Measurements from ENCODE around the gene KCNMA1. TPM values are rescaled to one million over a fixed set of nuclear protein-coding genes. Genes with fewer than 3 reads are reported as not detected.

KCNMA1 gene
- total and polyA plus RNA-seq, 9 of the 15 experiments (the other 6 are each of a cell fraction or from before 2014, with no cell fraction given) = 0.01 to 0.95 (median 0.15) TPM; not detected in 4

GRCh38 chr10:77004917-77005564 is 632.6 kb downstream of the KCNMA1 start:
- H3K9me3 ChIP-seq (replicated peaks; ENCODE audit: control insufficient read depth, insufficient read depth, low read depth, low read length) = no peaks in the 10 kb centered on the region
- peaks cover 3 to 5% of the 10 kb centered on the region in 2 experiments; a peak in 2 of 5 replicates for H3K27me3 ChIP-seq (ENCODE audit: control insufficient read depth in 2 of 2, insufficient read depth in 2 of 2, low read length in 2 of 2)
- no peak overlapping the region for H3K4me2 ChIP-seq (ENCODE audit: insufficient read depth, low read length)
- H2AFZ ChIP-seq (ENCODE audit: low read depth, low read length) = no peak overlapping the region
- peak; percentile 84 for ATAC-seq
- FAIRE-seq = peak; percentile 85
- intact Hi-C loops (cut with micrococcal nuclease) = no loop called here
- H4K20me1 ChIP-seq (replicated peaks; ENCODE audit: control insufficient read depth, insufficient read depth, low read length) = 0 out of 2 replicates have a peak, but pooled peaks cover 3% of the 10 kb centered on the region
- ChIA-PET CTCF (ENCODE audit: low intra/inter-chr PET ratio) (interaction anchor here (0.6 kb wide), 1 partner anchor 661 kb away, joined by 3 read pairs; no protein-coding TSS in a partner anchor), POLR2A (interaction anchor here (1.5 kb wide), 1 partner anchor 14 kb away, joined by 4 read pairs; no protein-coding TSS in a partner anchor)
- no TSS peak for BruUV-seq (replicated peaks)
- no peaks in the 10 kb centered on the region for H3K9me1 ChIP-seq (ENCODE audit: control insufficient read depth, insufficient read depth, low read length)
- H3K79me2 ChIP-seq (ENCODE audit: control insufficient read depth, insufficient read depth, low read length) = no peaks in the 10 kb centered on the region
- H3K9ac ChIP-seq (ENCODE audit: insufficient read depth in 1 of 2, low read depth in 2 of 2, low read length in 2 of 2) = no peak overlapping the region
- no peak overlapping the region for H3K4me3 ChIP-seq
- WGBS (ENCODE audit: insufficient coverage, low coverage, missing lambda C conversion rate) = 7% methylated on average over 3 of the region's 3 CpGs
- peak; percentile 50 to 58 (median 54) for DNase-seq (ENCODE audit: extremely low read depth in 1 of 4, low spot score in 3 of 4)
- in situ Hi-C loops (cut with MboI) = no loop called here
- no peaks in the 10 kb centered on the region for H3K4me1 ChIP-seq (replicated peaks in 1 of 2; ENCODE audit: control insufficient read depth in 2 of 2, insufficient read depth in 2 of 2, low read length in 2 of 2)
- no peaks in the 10 kb centered on the region for H3K36me3 ChIP-seq (ENCODE audit: control insufficient read depth, insufficient read depth, low read length)
- no peak overlapping the region for H3K27ac ChIP-seq (ENCODE audit: extremely low read depth, low read depth, low read length)
- TF ChIP-seq ZNF444 (CRISPR knock-in tag; IDR thresholded peaks at IDR 0.05) = no peak
- TF ChIP-seq LEF1 (IDR thresholded peaks at IDR 0.05) = no peak
- 0 out of 2 replicates have a peak, but pooled peaks have one; percentile 27 for TF ChIP-seq SMC3 (conservative IDR thresholded peaks at IDR 0.05; ENCODE audit: insufficient read depth, low read depth, low read length)
- TF ChIP-seq SREBF2 (CRISPR knock-in tag; IDR thresholded peaks at IDR 0.05) = no peak
- TF ChIP-seq, protein P1, sequence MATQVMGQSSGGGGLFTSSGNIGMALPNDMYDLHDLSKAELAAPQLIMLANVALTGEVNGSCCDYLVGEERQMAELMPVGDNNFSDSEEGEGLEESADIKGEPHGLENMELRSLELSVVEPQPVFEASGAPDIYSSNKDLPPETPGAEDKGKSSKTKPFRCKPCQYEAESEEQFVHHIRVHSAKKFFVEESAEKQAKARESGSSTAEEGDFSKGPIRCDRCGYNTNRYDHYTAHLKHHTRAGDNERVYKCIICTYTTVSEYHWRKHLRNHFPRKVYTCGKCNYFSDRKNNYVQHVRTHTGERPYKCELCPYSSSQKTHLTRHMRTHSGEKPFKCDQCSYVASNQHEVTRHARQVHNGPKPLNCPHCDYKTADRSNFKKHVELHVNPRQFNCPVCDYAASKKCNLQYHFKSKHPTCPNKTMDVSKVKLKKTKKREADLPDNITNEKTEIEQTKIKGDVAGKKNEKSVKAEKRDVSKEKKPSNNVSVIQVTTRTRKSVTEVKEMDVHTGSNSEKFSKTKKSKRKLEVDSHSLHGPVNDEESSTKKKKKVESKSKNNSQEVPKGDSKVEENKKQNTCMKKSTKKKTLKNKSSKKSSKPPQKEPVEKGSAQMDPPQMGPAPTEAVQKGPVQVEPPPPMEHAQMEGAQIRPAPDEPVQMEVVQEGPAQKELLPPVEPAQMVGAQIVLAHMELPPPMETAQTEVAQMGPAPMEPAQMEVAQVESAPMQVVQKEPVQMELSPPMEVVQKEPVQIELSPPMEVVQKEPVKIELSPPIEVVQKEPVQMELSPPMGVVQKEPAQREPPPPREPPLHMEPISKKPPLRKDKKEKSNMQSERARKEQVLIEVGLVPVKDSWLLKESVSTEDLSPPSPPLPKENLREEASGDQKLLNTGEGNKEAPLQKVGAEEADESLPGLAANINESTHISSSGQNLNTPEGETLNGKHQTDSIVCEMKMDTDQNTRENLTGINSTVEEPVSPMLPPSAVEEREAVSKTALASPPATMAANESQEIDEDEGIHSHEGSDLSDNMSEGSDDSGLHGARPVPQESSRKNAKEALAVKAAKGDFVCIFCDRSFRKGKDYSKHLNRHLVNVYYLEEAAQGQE (IDR thresholded peaks at IDR 0.05; ENCODE audit: borderline replicate concordance) = peak; percentile 11; the same call in 1 of the 2 replicates
- TF ChIP-seq, protein P1 (CRISPR knock-in tag; IDR thresholded peaks at IDR 0.05; ENCODE audit: low read depth) = no peak
- TF ChIP-seq MTA2 (IDR thresholded peaks at IDR 0.05; ENCODE audit: low read depth) = no peak
- TF ChIP-seq E2F1 (CRISPR knock-in tag; IDR thresholded peaks at IDR 0.05) = no peak
- no peak for TF ChIP-seq ZNF644 (tag; IDR thresholded peaks at IDR 0.05; ENCODE audit: low read depth)
- TF ChIP-seq, protein P2, sequence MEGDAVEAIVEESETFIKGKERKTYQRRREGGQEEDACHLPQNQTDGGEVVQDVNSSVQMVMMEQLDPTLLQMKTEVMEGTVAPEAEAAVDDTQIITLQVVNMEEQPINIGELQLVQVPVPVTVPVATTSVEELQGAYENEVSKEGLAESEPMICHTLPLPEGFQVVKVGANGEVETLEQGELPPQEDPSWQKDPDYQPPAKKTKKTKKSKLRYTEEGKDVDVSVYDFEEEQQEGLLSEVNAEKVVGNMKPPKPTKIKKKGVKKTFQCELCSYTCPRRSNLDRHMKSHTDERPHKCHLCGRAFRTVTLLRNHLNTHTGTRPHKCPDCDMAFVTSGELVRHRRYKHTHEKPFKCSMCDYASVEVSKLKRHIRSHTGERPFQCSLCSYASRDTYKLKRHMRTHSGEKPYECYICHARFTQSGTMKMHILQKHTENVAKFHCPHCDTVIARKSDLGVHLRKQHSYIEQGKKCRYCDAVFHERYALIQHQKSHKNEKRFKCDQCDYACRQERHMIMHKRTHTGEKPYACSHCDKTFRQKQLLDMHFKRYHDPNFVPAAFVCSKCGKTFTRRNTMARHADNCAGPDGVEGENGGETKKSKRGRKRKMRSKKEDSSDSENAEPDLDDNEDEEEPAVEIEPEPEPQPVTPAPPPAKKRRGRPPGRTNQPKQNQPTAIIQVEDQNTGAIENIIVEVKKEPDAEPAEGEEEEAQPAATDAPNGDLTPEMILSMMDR (IDR thresholded peaks at IDR 0.05 in 2 of 3, conservative IDR thresholded peaks at IDR 0.05 in 1 of 3; ENCODE audit: insufficient read depth in 2 of 3, low read depth in 1 of 3, low read length in 3 of 3) = peak; percentile 45 to 80 (median 76)
- no peak for TF ChIP-seq TEAD2 (tag; IDR thresholded peaks at IDR 0.05)
